ENCODE measurements around the gene DCP1A. TPM values are rescaled to one million over a fixed set of nuclear protein-coding genes. Genes with fewer than 3 reads are reported as not detected.

DCP1A gene
- total RNA-seq, 1 donor from 2014 or later, result 41.6 TPM

GRCh38 chr3:53243785-53244184 is 103.6 kb downstream of the DCP1A start:
- Mint-ChIP-seq H3K9me3 (ENCODE audit: unreplicated experiment) (peaks cover 2% of the 10 kb centered on the region), H3K27me3 (ENCODE audit: unreplicated experiment) (peaks cover 5% of the 10 kb centered on the region), H3K4me3 (ENCODE audit: unreplicated experiment) (no peak overlapping the region), H3K27ac (ENCODE audit: unreplicated experiment) (peak overlapping the region; percentile 39), H3K4me1 (ENCODE audit: low read depth, unreplicated experiment) (peaks cover 16% of the 10 kb centered on the region), H3K36me3 (ENCODE audit: unreplicated experiment) (peaks cover 4% of the 10 kb centered on the region)
- DNase-seq, result no peak
- no peak for TF ChIP-seq CTCF (IDR thresholded peaks at IDR 0.05; ENCODE audit: partially characterized antibody, unreplicated experiment)

- H3K9me3 Mint-ChIP-seq (ENCODE audit: unreplicated experiment), result peaks cover 2% of the 10 kb centered on the region
- TF ChIP-seq CTCF (IDR thresholded peaks at IDR 0.05; ENCODE audit: partially characterized antibody, unreplicated experiment), result no peak
- H3K27me3 Mint-ChIP-seq (ENCODE audit: unreplicated experiment), result peaks cover 5% of the 10 kb centered on the region
- peaks cover 14% of the 10 kb centered on the region for H3K4me1 Mint-ChIP-seq (ENCODE audit: low read depth, unreplicated experiment)
- DNase-seq, result peak; percentile 71
- H3K36me3 Mint-ChIP-seq (ENCODE audit: unreplicated experiment), result peaks cover 4% of the 10 kb centered on the region
- no peak overlapping the region for H3K27ac Mint-ChIP-seq (ENCODE audit: unreplicated experiment)
- no peak overlapping the region for H3K4me3 Mint-ChIP-seq (ENCODE audit: unreplicated experiment)
Observed at GRCh38 chr3:53243165-53243564, 104.2 kb downstream of the DCP1A start.

GRCh38 chr3:53242642-53243041 is 104.7 kb downstream of the DCP1A start:
- peaks cover under 1% of the 10 kb centered on the region for H3K9me3 Mint-ChIP-seq (ENCODE audit: unreplicated experiment)
- peaks cover 2% of the 10 kb centered on the region for H3K36me3 Mint-ChIP-seq (ENCODE audit: unreplicated experiment)
- no peak for TF ChIP-seq CTCF (IDR thresholded peaks at IDR 0.05; ENCODE audit: partially characterized antibody, unreplicated experiment)
- H3K4me3 Mint-ChIP-seq (ENCODE audit: unreplicated experiment), result no peak overlapping the region
- peak overlapping the region; percentile 55 for H3K27ac Mint-ChIP-seq (ENCODE audit: unreplicated experiment)
- peaks cover 5% of the 10 kb centered on the region for H3K27me3 Mint-ChIP-seq (ENCODE audit: unreplicated experiment)
- no peak for DNase-seq
- peaks cover 14% of the 10 kb centered on the region for H3K4me1 Mint-ChIP-seq (ENCODE audit: low read depth, unreplicated experiment)

- peak overlapping the region; percentile 55 for H3K27ac Mint-ChIP-seq (ENCODE audit: unreplicated experiment)
- H3K9me3 Mint-ChIP-seq (ENCODE audit: unreplicated experiment), result no peaks in the 10 kb centered on the region
- peaks cover 14% of the 10 kb centered on the region for H3K4me1 Mint-ChIP-seq (ENCODE audit: low read depth, unreplicated experiment)
- H3K36me3 Mint-ChIP-seq (ENCODE audit: unreplicated experiment), result no peaks in the 10 kb centered on the region
- TF ChIP-seq CTCF (IDR thresholded peaks at IDR 0.05; ENCODE audit: partially characterized antibody, unreplicated experiment), result no peak
- H3K27me3 Mint-ChIP-seq (ENCODE audit: unreplicated experiment), result peaks cover 5% of the 10 kb centered on the region
- DNase-seq, result no peak
- H3K4me3 Mint-ChIP-seq (ENCODE audit: unreplicated experiment), result no peak overlapping the region
Observed at GRCh38 chr3:53242155-53242554, 105.2 kb downstream of the DCP1A start.

GRCh38 chr3:53240989-53241972 is 106.1 kb downstream of the DCP1A start:
- Mint-ChIP-seq H3K4me3 (ENCODE audit: unreplicated experiment) (no peak overlapping the region), H3K27me3 (ENCODE audit: unreplicated experiment) (peaks cover 5% of the 10 kb centered on the region), H3K9me3 (ENCODE audit: unreplicated experiment) (no peaks in the 10 kb centered on the region), H3K4me1 (ENCODE audit: low read depth, unreplicated experiment) (peaks cover 14% of the 10 kb centered on the region), H3K36me3 (ENCODE audit: unreplicated experiment) (no peaks in the 10 kb centered on the region), H3K27ac (ENCODE audit: unreplicated experiment) (no peak overlapping the region)
- TF ChIP-seq CTCF (IDR thresholded peaks at IDR 0.05; ENCODE audit: partially characterized antibody, unreplicated experiment), result no peak
- no peak for DNase-seq

Data from glutamatergic neuron (in vitro differentiated cells).